Panc1 (cell line): ENCODE measurements around the gene MMP11. TPM values are rescaled to one million over a fixed set of nuclear protein-coding genes. Genes with fewer than 3 reads are reported as not detected.
A peak's percentile ranks its signal among the peaks of the same experiment; 100 is the strongest.

Experiments
- ATAC-seq: fragments of 200-7000 bp; cut with Tn5 transposase; 2 replicates; pipeline ENCODE4 v1.9.1; 2020; ENCODE audit warnings: mild to moderate bottlenecking, moderate library complexity
- BruUV-seq: library from RNA; stranded (reverse); fragments of 400-500 nt; replicated peaks from 2 replicates; lab custom pipeline; 2021; lab: Mats Ljungman, UMichigan
- CTCF ChIA-PET: fragments of 300-600 bp; sonication (Branson Sonifier 250); formaldehyde crosslinking; loops from one replicate; lab custom pipeline; 2022; ENCODE audit warnings: antibody characterized with exemption; lab: Charles Lee
- POLR2A ChIA-PET: fragments of 300-600 bp; sonication (Branson Sonifier 250); formaldehyde crosslinking; loops from one replicate; lab custom pipeline; 2022; ENCODE audit warnings: antibody characterized with exemption; lab: Charles Lee
- DNase-seq: peaks from one replicate; pipeline ENCODE4 v3.0.0-alpha.2; 2010; ENCODE audit warnings: low read depth, low spot score
- H3K27ac ChIP-seq: 2 replicates; pipeline ENCODE4 v1.5.1; 2011; ENCODE audit warnings: mild to moderate bottlenecking, low read length, inconsistent platforms
- H3K27me3 ChIP-seq: fragments of 200-500 bp; sonication (Bioruptor generic); 2 replicates; pipeline ENCODE4 v1.6.0; 2014; ENCODE audit warnings: low read length, inconsistent platforms; ENCODE audit not compliant: control insufficient read depth, insufficient read depth
- H3K36me3 ChIP-seq: fragments of 200-500 bp; sonication (Bioruptor generic); 2 replicates; pipeline ENCODE4 v1.5.1; 2014; ENCODE audit warnings: inconsistent platforms, mild to moderate bottlenecking, low read length, moderate library complexity; ENCODE audit not compliant: control insufficient read depth, insufficient read depth
- H3K4me1 ChIP-seq: 2 replicates; pipeline ENCODE4 v1.5.1; 2011; ENCODE audit warnings: inconsistent platforms, mild to moderate bottlenecking, low read length, moderate library complexity; ENCODE audit not compliant: control insufficient read depth, insufficient read depth
- H3K4me3 ChIP-seq, 2 experiments: 2 replicates each; pipeline ENCODE4 v1.5.1; 2011 to 2012; ENCODE audit warnings: low read depth in 2 of 2, low read length in 2 of 2, mild to moderate bottlenecking in 2 of 2, inconsistent platforms in 1 of 2, moderate library complexity in 1 of 2
- H3K9me3 ChIP-seq: fragments of 200-500 bp; sonication (Bioruptor generic); 2 replicates; pipeline ENCODE4 v1.5.1; 2014; ENCODE audit warnings: low read depth, mild to moderate bottlenecking, inconsistent platforms, low read length, moderate library complexity; ENCODE audit not compliant: control insufficient read depth, insufficient read depth
- POLR2AphosphoS5 ChIP-seq: IDR thresholded peaks from 2 replicates; pipeline ENCODE4 v1.6.1; 2012; ENCODE audit warnings: mild to moderate bottlenecking, low read depth, low read length, moderate library complexity
- SIN3A ChIP-seq: IDR thresholded peaks from 2 replicates; pipeline ENCODE4 v1.6.1; 2012; ENCODE audit warnings: low read depth, mild to moderate bottlenecking, low read length, moderate library complexity, borderline replicate concordance; ENCODE audit not compliant: insufficient read depth
- TCF7L2 ChIP-seq: IDR thresholded peaks from 2 replicates; pipeline ENCODE4 v1.6.1; 2011; ENCODE audit warnings: mild to moderate bottlenecking, low read depth, low read length, inconsistent platforms
- in situ Hi-C: cut with HindIII; loops from 2 replicates; pipeline ENCODE4 v1.10.0; 2016; ENCODE audit warnings: low sequenced_read_pairs, low pct_unique_long_range_greater_than_20kb
- intact Hi-C: fragments of 100-400 bp; cut with micrococcal nuclease; formaldehyde crosslinking; loops from one replicate; pipeline ENCODE4 v1.10.0; 2022; ENCODE audit not compliant: unreplicated experiment
- total RNA-seq: library from RNA; stranded (reverse); gene quantifications from one replicate; pipeline ENCODE4 v1.2.1, GENCODE V29; 2021; ENCODE audit not compliant: unreplicated experiment
- TF ChIP-seq, protein P1 (sequence below), 2 experiments: IDR thresholded peaks; 2 replicates each; pipeline ENCODE4 v1.6.1; 2011 to 2012; ENCODE audit warnings: low read depth in 2 of 2, control low read depth in 1 of 2, low read length in 1 of 2, mild to moderate bottlenecking in 1 of 2, moderate library complexity in 1 of 2; ENCODE audit not compliant: insufficient read depth in 1 of 2
- TF ChIP-seq, protein P2 (sequence below): fragments of 450-650 bp; IDR thresholded peaks from 2 replicates; pipeline ENCODE4 v1.5.1; 2017; ENCODE audit warnings: mild to moderate bottlenecking

The MMP11 gene
- total RNA-seq, 1 experiment from 2014 or later: 3.0 TPM

DNA sequence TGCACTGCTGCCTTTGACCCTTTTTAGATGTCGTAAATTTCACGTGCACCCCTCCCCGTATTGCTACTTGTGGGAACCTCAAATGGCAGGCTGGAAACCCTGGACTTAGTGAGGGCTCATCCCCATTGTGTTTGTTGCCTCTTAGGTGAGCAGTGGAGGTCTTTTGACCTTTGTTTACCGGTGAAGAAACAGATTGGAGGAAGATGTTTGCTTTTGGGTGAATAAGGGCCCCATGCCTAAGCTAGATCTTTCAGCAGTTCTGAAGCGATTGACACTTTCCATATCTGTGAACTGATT, 14.9 kb downstream of the MMP11 start:
- POLR2A ChIA-PET: interaction anchor here (0.6 to 1.3 kb wide), 2 partner anchors 13 to 453 kb away, joined by 3 to 4 read pairs; no protein-coding TSS in a partner anchor
- Histone ChIP-seq H3K27ac (peak overlapping the region; percentile 81), H3K27me3 (no peaks in the 10 kb centered on the region), H3K4me3 (peak overlapping the region; percentile 83 to 87), H3K9me3 (no peaks in the 10 kb centered on the region), H3K36me3 (no peaks in the 10 kb centered on the region), H3K4me1 (peaks cover 4% of the 10 kb centered on the region; the same call in 1 of the 2 replicates)
- ATAC-seq (peak; percentile 29), DNase-seq (no peak)
- in situ Hi-C loops (no loop called here), intact Hi-C loops (no loop called here)
- CTCF ChIA-PET: interaction anchor here (0.5 kb wide), 1 partner anchor 16 kb away, joined by 4 read pairs; no protein-coding TSS in a partner anchor
- no TSS peak for BruUV-seq
- TF ChIP-seq, protein P1, sequence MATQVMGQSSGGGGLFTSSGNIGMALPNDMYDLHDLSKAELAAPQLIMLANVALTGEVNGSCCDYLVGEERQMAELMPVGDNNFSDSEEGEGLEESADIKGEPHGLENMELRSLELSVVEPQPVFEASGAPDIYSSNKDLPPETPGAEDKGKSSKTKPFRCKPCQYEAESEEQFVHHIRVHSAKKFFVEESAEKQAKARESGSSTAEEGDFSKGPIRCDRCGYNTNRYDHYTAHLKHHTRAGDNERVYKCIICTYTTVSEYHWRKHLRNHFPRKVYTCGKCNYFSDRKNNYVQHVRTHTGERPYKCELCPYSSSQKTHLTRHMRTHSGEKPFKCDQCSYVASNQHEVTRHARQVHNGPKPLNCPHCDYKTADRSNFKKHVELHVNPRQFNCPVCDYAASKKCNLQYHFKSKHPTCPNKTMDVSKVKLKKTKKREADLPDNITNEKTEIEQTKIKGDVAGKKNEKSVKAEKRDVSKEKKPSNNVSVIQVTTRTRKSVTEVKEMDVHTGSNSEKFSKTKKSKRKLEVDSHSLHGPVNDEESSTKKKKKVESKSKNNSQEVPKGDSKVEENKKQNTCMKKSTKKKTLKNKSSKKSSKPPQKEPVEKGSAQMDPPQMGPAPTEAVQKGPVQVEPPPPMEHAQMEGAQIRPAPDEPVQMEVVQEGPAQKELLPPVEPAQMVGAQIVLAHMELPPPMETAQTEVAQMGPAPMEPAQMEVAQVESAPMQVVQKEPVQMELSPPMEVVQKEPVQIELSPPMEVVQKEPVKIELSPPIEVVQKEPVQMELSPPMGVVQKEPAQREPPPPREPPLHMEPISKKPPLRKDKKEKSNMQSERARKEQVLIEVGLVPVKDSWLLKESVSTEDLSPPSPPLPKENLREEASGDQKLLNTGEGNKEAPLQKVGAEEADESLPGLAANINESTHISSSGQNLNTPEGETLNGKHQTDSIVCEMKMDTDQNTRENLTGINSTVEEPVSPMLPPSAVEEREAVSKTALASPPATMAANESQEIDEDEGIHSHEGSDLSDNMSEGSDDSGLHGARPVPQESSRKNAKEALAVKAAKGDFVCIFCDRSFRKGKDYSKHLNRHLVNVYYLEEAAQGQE (IDR thresholded peaks at IDR 0.05; ENCODE audit: insufficient read depth in 1 of 2, low read depth in 2 of 2, low read length in 1 of 2): no peak
- TF ChIP-seq SIN3A (no peak), TCF7L2 (no peak), POLR2AphosphoS5 (no peak)
- TF ChIP-seq, protein P2, sequence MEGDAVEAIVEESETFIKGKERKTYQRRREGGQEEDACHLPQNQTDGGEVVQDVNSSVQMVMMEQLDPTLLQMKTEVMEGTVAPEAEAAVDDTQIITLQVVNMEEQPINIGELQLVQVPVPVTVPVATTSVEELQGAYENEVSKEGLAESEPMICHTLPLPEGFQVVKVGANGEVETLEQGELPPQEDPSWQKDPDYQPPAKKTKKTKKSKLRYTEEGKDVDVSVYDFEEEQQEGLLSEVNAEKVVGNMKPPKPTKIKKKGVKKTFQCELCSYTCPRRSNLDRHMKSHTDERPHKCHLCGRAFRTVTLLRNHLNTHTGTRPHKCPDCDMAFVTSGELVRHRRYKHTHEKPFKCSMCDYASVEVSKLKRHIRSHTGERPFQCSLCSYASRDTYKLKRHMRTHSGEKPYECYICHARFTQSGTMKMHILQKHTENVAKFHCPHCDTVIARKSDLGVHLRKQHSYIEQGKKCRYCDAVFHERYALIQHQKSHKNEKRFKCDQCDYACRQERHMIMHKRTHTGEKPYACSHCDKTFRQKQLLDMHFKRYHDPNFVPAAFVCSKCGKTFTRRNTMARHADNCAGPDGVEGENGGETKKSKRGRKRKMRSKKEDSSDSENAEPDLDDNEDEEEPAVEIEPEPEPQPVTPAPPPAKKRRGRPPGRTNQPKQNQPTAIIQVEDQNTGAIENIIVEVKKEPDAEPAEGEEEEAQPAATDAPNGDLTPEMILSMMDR: no peak

DNA sequence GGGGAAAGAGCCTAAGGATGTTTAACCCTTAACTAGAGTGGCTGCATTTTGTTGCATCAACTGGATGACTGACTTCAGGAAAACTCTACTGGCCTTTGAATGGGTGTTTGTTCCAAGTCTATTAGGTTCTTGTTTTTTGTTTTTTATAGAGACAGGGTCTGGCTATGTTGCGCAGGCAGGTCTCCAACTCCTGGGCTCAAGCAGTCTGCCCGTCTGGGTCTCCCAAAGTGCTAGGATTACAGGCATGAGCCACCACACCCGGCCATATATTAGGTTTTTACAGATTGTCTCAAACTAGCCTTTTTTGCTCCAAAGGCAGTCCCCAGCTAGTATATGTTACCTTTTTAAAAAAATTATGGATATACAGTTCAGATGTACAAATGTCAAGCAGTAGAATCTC, 15.3 kb downstream of the MMP11 start:
- BruUV-seq: TSS peak; percentile 81
- Histone ChIP-seq H3K36me3 (no peaks in the 10 kb centered on the region), H3K9me3 (no peaks in the 10 kb centered on the region), H3K4me3 (peak overlapping the region; percentile 83 to 87), H3K4me1 (peaks cover 4% of the 10 kb centered on the region; the same call in 1 of the 2 replicates), H3K27me3 (no peaks in the 10 kb centered on the region), H3K27ac (peak overlapping the region; percentile 81)
- no peak for TF ChIP-seq POLR2AphosphoS5
- TF ChIP-seq, protein P1 (IDR thresholded peaks at IDR 0.05; ENCODE audit: insufficient read depth in 1 of 2, low read depth in 2 of 2, low read length in 1 of 2): no peak
- no peak for TF ChIP-seq TCF7L2
- no peak for TF ChIP-seq SIN3A
- TF ChIP-seq, protein P2: no peak
- ChIA-PET CTCF (no interaction called here), POLR2A (interaction anchor here (0.6 to 1.3 kb wide), 2 partner anchors 13 to 453 kb away, joined by 3 to 4 read pairs; no protein-coding TSS in a partner anchor)
- in situ Hi-C loops: no loop called here
- ATAC-seq: no peak
- no peak for DNase-seq
- intact Hi-C loops: no loop called here
